Fibroblast of mammary gland (primary cell): ENCODE data around the gene FGD3.

Experiments
- DNase-seq: peaks from one replicate; pipeline ENCODE4 v3.0.0-alpha.2; 2010; ENCODE audit warnings: low read depth
- H3K4me3 ChIP-seq: 2 replicates; pipeline ENCODE4 v1.5.1; 2011; ENCODE audit warnings: low read depth, mild to moderate bottlenecking, low read length, moderate library complexity; ENCODE audit not compliant: control insufficient read depth
- CTCF ChIP-seq: conservative IDR thresholded peaks from 2 replicates; pipeline ENCODE4 v1.5.1; 2011; ENCODE audit warnings: low read depth, low read length, inconsistent platforms; ENCODE audit not compliant: control insufficient read depth, insufficient read depth

Gene FGD3

GRCh38 chr9:93017621-93018020, 70.3 kb downstream of the FGD3 start:
- H3K4me3 ChIP-seq = no peak overlapping the region
- DNase-seq = no peak
- TF ChIP-seq CTCF = no peak

DNA sequence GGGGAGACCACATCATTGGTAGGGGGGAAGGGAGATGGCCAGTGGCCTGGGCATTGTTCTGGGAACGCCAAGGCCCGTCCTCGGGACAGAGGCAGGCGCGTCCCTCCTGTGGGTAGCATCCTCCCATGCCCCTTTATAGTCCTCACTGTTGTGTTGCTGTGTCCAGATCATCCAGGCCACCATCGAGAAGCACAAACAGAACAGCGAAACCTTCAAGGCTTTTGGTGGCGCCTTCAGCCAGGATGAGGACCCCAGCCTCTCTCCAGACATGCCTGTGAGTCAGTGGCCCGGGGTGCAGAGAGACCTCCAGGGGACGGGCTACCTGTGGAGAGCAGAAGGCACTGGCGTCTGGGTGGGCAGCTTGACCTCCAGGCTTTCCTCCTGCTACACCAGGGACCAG, 72.8 kb downstream of the FGD3 start:
- no peak for DNase-seq
- TF ChIP-seq CTCF = no peak
- no peak overlapping the region for H3K4me3 ChIP-seq

- no peak for DNase-seq
- TF ChIP-seq CTCF = no peak
These were observed 73.7 kb downstream of the FGD3 start for GRCh38 chr9:93020771-93021670.

DNA sequence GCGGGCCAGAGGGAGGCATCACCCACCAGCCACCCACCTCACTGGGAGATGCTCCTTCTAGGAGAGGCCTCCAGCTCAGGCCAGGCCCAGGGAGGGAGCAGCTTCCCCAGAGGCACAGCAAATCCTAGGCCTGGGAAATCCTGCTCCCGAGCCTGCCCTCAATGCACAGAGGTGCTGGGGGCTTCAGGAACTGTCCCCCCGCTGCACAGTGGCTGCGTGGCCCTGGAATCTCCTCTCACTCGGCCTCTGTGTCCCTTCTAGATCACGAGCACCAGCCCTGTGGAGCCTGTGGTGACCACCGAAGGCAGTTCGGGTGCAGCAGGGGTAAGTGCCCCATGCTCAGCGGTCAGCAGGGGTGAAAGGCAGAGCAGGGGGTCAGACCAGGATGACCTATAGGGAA, 74.7 kb downstream of the FGD3 start:
- DNase-seq = no peak
- no peak for TF ChIP-seq CTCF

More at GRCh38 chr9:93020771-93021670, 73.7 kb downstream of the FGD3 start:
- no peak overlapping the region for H3K4me3 ChIP-seq

DNA sequence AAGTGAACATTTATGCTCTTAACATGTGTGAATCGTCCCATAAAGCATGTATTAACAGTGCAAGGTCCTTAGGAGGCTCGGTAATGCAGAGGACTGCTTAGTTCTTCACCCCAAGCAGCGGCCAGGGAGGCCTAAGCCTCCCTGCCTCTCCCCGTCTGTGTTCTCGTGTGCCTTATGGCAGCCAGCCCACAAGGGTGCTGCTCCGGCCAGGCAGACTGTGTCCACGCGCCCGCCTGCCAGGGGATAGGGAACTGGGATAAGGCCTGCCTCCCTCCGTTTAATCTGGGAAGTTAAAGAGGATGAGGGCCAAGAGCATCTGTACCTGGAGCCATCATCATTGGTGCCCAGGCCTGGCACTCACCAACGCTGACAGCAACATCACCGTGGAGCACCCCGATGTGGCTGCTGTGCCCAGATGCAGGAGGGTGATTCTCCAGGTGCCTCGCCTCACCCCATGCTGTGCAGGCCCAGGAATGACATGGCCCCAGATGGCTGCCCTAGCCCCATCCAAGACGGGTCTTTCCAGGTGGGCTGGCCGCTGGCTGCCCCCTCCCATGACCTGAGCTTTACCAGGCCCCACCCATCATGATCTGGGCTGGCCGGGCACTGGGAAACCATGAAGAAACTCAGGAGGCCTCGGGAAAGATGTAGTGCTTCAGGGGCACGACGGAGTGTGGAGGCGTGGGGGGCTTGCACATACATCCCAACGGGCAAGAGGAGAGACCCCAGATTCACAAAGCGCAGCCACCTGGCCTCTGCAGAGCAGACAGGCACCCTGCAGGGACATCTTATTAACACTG, 75.6 kb downstream of the FGD3 start:
- H3K4me3 ChIP-seq = no peak overlapping the region
- no peak for TF ChIP-seq CTCF
- DNase-seq = no peak

More for the DNA sequence above, 74.7 kb downstream of the FGD3 start:
- H3K4me3 ChIP-seq = no peak overlapping the region

- no peak overlapping the region for H3K4me3 ChIP-seq
- DNase-seq = no peak
- no peak for TF ChIP-seq CTCF
These were observed 76.1 kb downstream of the FGD3 start for GRCh38 chr9:93023521-93023815.
